ENCODE results near the gene ARID5B. TPM values are rescaled to one million over a fixed set of nuclear protein-coding genes. Genes with fewer than 3 reads are reported as not detected.

ARID5B gene
- total and polyA plus RNA-seq, 2 of the 4 experiments (the other 2 are of a cell fraction): 41.0 to 125 TPM

DNA sequence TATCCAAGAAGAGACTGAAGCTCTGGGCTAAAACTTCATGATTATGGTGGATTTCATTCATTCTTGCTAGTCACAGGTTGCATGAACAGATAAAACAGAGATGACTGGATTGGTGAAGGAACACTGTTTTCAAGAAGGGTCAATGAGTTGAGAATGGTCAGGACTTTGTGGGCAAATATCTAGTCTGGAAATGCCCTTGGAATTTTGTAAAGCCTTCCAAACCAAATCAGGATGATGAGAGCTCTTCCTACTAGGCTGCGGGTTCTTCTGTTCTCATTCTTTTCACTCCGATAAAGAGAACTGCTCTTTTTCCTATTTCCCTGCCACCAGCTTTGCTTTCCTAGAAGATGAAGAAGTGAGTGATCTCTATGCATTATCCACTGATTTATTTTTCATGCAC, 171.4 kb downstream of the ARID5B start:
- H3K9me1 ChIP-seq (ENCODE audit: insufficient read depth, low read length): peaks cover 22% of the 10 kb centered on the region
- no peak overlapping the region for H2AFZ ChIP-seq (replicated peaks; ENCODE audit: low read length, poor library complexity)
- BruUV-seq (replicated peaks): TSS peak; percentile 1
- peak overlapping the region; percentile 40; the same call in 1 of the 2 replicates for H3K4me2 ChIP-seq (ENCODE audit: low read depth, low read length)
- H3K4me1 ChIP-seq (ENCODE audit: control insufficient read depth, insufficient read depth, low read length): peaks cover 40% of the 10 kb centered on the region
- H4K91ac ChIP-seq (ENCODE audit: insufficient read depth, low read depth, low read length): no peak overlapping the region
- peaks cover 56% of the 10 kb centered on the region for H4K20me1 ChIP-seq (ENCODE audit: insufficient read depth, low read length)
- no peaks in the 10 kb centered on the region for H3K9me3 ChIP-seq (ENCODE audit: control insufficient read depth, insufficient read depth, low read length)
- dilution Hi-C loops (cut with HindIII; ENCODE audit: low sequenced_read_pairs, unreplicated experiment): no loop called here
- H3K4ac ChIP-seq (ENCODE audit: low read depth, low read length): no peak overlapping the region
- POLR2A ChIA-PET (ENCODE audit: unreplicated experiment): no interaction called here
- CTCF ChIA-PET: no interaction called here
- peak overlapping the region; percentile 45; the same call in 1 of the 2 replicates for H3K27ac ChIP-seq (ENCODE audit: insufficient read depth, low read length)
- no peak overlapping the region for H2AK9ac ChIP-seq (replicated peaks; ENCODE audit: low read depth, low read length, poor library complexity)
- WGBS, 2 experiments (ENCODE audit: extremely low coverage in 2 of 2, insufficient read length in 1 of 2): no CpG with 5 or more reads among the region's 2 CpGs
- H4K8ac ChIP-seq (ENCODE audit: low read depth in 2 of 2, low read length in 2 of 2): peak overlapping the region in 1 of 2 experiments; percentile 11; a peak in 1 of 4 replicates
- peak overlapping the region; percentile 21; the same call in 1 of the 2 replicates for H3K18ac ChIP-seq (ENCODE audit: low read depth, low read length)
- TF ChIP-seq RCOR1 (IDR thresholded peaks at IDR 0.05; ENCODE audit: insufficient replicate concordance, low read length) (no peak), POLR2A (IDR thresholded peaks at IDR 0.05; ENCODE audit: low read depth, low read length) (peak; percentile 42; the same call in 1 of the 2 replicates)
- H3K36me3 ChIP-seq (ENCODE audit: control insufficient read depth, insufficient read depth, low read length): peaks cover 72% of the 10 kb centered on the region
- H3K79me1 ChIP-seq (ENCODE audit: low read depth in 1 of 2, low read length in 2 of 2): peaks cover 18 to 58% of the 10 kb centered on the region in 2 experiments
- H3K9ac ChIP-seq (ENCODE audit: low read depth, low read length): no peak overlapping the region
- in situ Hi-C loops (cut with MboI; ENCODE audit: low sequenced_read_pairs): no loop called here
- no peak overlapping the region; the same call in 1 of the 2 replicates for H2BK20ac ChIP-seq (ENCODE audit: low read depth, low read length)
- H3K23ac ChIP-seq (ENCODE audit: low read depth, low read length): peak overlapping the region; percentile 68; the same call in 1 of the 2 replicates
- 0 out of 2 replicates have a peak overlapping the region, but pooled peaks have one; percentile 10 for H3K14ac ChIP-seq (replicated peaks; ENCODE audit: low read depth, low read length)
- H2BK15ac ChIP-seq (ENCODE audit: low read depth, low read length): no peak overlapping the region
- H3K27me3 ChIP-seq (ENCODE audit: control insufficient read depth, insufficient read depth, low read length): no peaks in the 10 kb centered on the region
- H2BK5ac ChIP-seq (ENCODE audit: low read depth, low read length, poor library complexity, severe bottlenecking): peak overlapping the region; percentile 79
- no peak overlapping the region for H2AK5ac ChIP-seq (ENCODE audit: low read depth, low read length)
- intact Hi-C loops (cut with micrococcal nuclease): no loop called here
- H2BK120ac ChIP-seq (ENCODE audit: low read depth, low read length): no peak overlapping the region
- H4K5ac ChIP-seq (ENCODE audit: low read depth, low read length): no peak overlapping the region; the same call in 1 of the 2 replicates
- H3K56ac ChIP-seq (ENCODE audit: extremely low read depth, insufficient read depth, low read length): no peak overlapping the region
- DNase-seq (no peak), ATAC-seq (ENCODE audit: low read depth) (no peak)
- no peak overlapping the region for H3K4me3 ChIP-seq (ENCODE audit: insufficient read depth, low read depth, low read length)
